Psoas muscle (tissue), 8 donors: Measurements from ENCODE around the gene STAMBPL1. TPM values are rescaled to one million over a fixed set of nuclear protein-coding genes. Genes with fewer than 3 reads are reported as not detected.

Experiments used
- ATAC-seq, 4 donors: fragments of 200-7000 bp; cut with Tn5 transposase; one replicate each; pipeline ENCODE4 v1.9.1; 2020; ENCODE audit warnings: moderate library complexity in 3 of 4, mild to moderate bottlenecking in 2 of 4
- DNase-seq, 2 donors: peaks; one replicate each; pipeline ENCODE4 v3.0.0-alpha.2; 2020
- H3K27ac ChIP-seq: fragments of 200-600 bp; one replicate; pipeline ENCODE4 v1.8.0; 2022
- H3K27me3 ChIP-seq, 3 donors: fragments of 200-600 bp in 1 of 3; one replicate each; pipeline versions ENCODE4 v1.6.1 to v1.8.0; 2013 to 2022; ENCODE audit warnings: low read length in 2 of 3, mild to moderate bottlenecking in 2 of 3, moderate library complexity in 1 of 3; ENCODE audit not compliant: insufficient read depth in 3 of 3
- H3K36me3 ChIP-seq, 2 donors: fragments of 200-600 bp in 1 of 2; one replicate each; pipeline versions ENCODE4 v1.6.1 to v1.8.0; 2013 to 2022; ENCODE audit warnings: low read depth in 1 of 2, mild to moderate bottlenecking in 1 of 2, moderate library complexity in 1 of 2; ENCODE audit not compliant: insufficient read depth in 1 of 2
- H3K4me1 ChIP-seq: fragments of 200-600 bp; one replicate; pipeline ENCODE4 v1.8.0; 2022
- H3K4me3 ChIP-seq: fragments of 200-600 bp; one replicate; pipeline ENCODE4 v1.8.0; 2022; ENCODE audit warnings: mild to moderate bottlenecking
- H3K9me3 ChIP-seq: fragments of 200-600 bp; one replicate; pipeline ENCODE4 v1.8.0; 2022
- WGBS, 3 donors: extraction: QIAGEN DNeasy Blood & Tissue Kit; methylation state at CpG; one replicate each; pipeline versions ENCODE4 v1.1.6 to v1.1.7; 2013; 5-methylcytosine and 5-hydroxymethylcytosine counted together
- intact Hi-C, 2 donors: fragments of 100-400 bp; cut with DNase I; formaldehyde crosslinking; loops; one replicate each; pipeline versions ENCODE4 v1.11.0 to v1.14.2; 2022
- polyA plus RNA-seq, 3 donors: library from polyadenylated mRNA; stranded (reverse); fragments of 200-250 nt; gene quantifications; one replicate each; pipeline ENCODE4 v1.2.3, GENCODE V29; 2013
- total RNA-seq, 4 donors: library from RNA; stranded (reverse); fragmentation: NEBNext Ultra II Directional in 2 of 4; extraction: Animal tissue kit (Norgen Biotek cat#: 25700) in 2 of 4; gene quantifications; one replicate each; pipeline versions ENCODE4 v1.2.1 to v1.2.4, GENCODE V29; 2021 to 2023
- TF ChIP-seq, protein P1 (sequence below): fragments of 200-600 bp; IDR thresholded peaks from one replicate; pipeline ENCODE4 v1.8.0; 2022; ENCODE audit warnings: antibody characterized with exemption
- donor health status: healthy with polysubstance abuse.
- donor health status: DM: no; HTN: no; CAD: no; lungs with moderate emphysema.
- donor health status: Bipolar disorder and iron deficiency.
- donor health status: healthy.
- donor health status: DM: yes; HTN: yes; CAD: no.
- donor health status: DM: no; HTN: no; CAD: no.
- donor health status: DM: no; HTN: no; CAD: no.
- donor health status: DM: yes; HTN: yes; CAD: no.

Gene STAMBPL1
- total and polyA plus RNA-seq, 7 donors = 0.23 to 1.4 (median 0.92) TPM

DNA sequence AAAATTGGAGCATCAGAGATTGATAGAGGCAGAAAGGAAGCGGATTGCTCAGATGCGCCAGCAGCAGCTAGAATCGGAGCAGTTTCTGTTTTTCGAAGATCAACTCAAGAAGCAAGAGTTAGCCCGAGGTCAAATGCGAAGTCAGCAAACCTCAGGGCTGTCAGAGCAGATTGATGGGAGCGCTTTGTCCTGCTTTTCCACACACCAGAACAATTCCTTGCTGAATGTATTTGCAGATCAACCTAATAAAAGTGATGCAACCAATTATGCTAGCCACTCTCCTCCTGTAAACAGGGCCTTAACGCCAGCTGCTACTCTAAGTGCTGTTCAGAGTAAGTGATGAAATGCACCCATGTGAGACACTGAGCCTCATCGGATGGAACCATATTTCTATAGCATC is 33.1 kb downstream of the STAMBPL1 start:
- DNase-seq = no peak
- Histone ChIP-seq H3K4me3 (no peak overlapping the region), H3K4me1 (no peaks in the 10 kb centered on the region), H3K27ac (no peak overlapping the region), H3K36me3 (no peaks in the 10 kb centered on the region), H3K27me3 (no peaks in the 10 kb centered on the region), H3K9me3 (no peaks in the 10 kb centered on the region)
- WGBS, 3 donors = 41 to 63% (median 45%) methylated on average over 9 of the region's 9 CpGs
- intact Hi-C loops = no loop called here
- ATAC-seq = peak in 2 of 4 donors; percentile 27 to 57
- TF ChIP-seq, protein P1, sequence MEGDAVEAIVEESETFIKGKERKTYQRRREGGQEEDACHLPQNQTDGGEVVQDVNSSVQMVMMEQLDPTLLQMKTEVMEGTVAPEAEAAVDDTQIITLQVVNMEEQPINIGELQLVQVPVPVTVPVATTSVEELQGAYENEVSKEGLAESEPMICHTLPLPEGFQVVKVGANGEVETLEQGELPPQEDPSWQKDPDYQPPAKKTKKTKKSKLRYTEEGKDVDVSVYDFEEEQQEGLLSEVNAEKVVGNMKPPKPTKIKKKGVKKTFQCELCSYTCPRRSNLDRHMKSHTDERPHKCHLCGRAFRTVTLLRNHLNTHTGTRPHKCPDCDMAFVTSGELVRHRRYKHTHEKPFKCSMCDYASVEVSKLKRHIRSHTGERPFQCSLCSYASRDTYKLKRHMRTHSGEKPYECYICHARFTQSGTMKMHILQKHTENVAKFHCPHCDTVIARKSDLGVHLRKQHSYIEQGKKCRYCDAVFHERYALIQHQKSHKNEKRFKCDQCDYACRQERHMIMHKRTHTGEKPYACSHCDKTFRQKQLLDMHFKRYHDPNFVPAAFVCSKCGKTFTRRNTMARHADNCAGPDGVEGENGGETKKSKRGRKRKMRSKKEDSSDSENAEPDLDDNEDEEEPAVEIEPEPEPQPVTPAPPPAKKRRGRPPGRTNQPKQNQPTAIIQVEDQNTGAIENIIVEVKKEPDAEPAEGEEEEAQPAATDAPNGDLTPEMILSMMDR = no peak

DNA sequence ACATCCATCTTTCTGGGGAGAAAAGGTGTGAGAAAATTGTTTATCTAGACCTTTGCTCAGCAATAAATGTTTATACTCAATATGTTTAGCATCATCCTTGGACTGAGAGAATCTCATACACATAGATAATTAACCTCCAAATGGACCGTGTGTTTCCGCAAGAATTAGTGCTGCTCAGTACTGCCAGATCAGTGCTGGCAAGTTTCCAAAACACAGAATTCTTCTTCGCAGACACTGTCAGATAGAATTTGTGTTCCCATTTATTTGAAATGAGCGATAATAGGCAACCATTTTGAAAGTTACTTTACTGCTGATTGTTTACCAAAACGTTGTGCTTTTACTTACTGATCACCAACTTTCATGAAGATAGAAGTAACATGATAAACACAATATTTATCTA is 33.7 kb downstream of the STAMBPL1 start:
- Histone ChIP-seq H3K27ac (peak overlapping the region; percentile 7), H3K27me3 (no peaks in the 10 kb centered on the region), H3K4me1 (no peaks in the 10 kb centered on the region), H3K4me3 (no peak overlapping the region), H3K36me3 (no peaks in the 10 kb centered on the region), H3K9me3 (no peaks in the 10 kb centered on the region)
- intact Hi-C loops = no loop called here
- TF ChIP-seq, protein P1 = no peak
- WGBS, 3 donors = 26 to 32% (median 30%) methylated on average over 5 of the region's 5 CpGs
- DNase-seq = no peak
- no peak for ATAC-seq

DNA sequence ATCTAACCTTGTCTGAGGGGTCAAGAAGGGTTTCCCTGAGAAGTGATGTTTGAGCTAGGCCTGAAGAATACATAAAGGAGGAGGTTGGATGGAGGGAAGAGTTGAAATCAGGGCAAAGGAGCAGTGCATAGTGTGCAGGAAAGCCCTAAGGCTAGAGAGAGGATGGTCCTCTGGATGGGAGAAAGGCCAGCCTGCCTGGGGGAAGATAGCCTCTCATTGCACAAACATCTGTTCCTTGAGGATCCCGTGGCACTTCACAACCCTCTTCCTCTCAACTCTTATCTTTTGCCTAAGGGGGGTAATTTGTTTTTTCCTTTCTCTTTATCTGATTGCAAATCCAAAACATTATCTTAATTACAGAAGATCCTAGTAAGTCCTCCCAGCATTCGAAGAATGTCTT is 35.7 kb downstream of the STAMBPL1 start:
- H3K27ac ChIP-seq = no peak overlapping the region
- H3K27me3 ChIP-seq = no peaks in the 10 kb centered on the region
- no peaks in the 10 kb centered on the region for H3K4me1 ChIP-seq
- no peak for DNase-seq
- no peak for ATAC-seq
- H3K9me3 ChIP-seq = no peaks in the 10 kb centered on the region
- H3K4me3 ChIP-seq = no peak overlapping the region
- intact Hi-C loops = no loop called here
- 77 to 81% (median 79%) methylated on average over 2 of the region's 2 CpGs for WGBS, 3 donors
- no peaks in the 10 kb centered on the region for H3K36me3 ChIP-seq
- TF ChIP-seq, protein P1 = no peak

DNA sequence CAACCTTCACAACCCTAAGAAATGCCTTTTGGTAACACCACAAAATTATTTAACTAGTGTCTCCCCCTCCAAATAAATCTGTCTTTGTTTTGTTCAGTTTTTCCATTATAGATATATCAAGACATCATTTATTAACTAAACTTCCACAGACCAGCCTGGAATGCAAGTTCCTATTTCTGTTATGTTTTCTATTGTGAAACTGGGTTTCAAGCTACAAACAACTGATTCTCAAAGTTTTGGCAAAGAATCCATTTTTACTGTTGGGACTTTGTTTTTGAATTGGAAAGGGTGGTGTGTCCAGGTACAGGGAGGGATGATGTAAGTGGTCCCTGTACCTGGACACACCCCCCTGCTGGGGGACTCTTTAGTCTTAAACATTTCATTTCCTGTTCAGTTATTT is 36.2 kb downstream of the STAMBPL1 start:
- Histone ChIP-seq H3K27ac (no peak overlapping the region), H3K4me1 (no peaks in the 10 kb centered on the region), H3K4me3 (no peak overlapping the region), H3K27me3 (no peaks in the 10 kb centered on the region), H3K9me3 (no peaks in the 10 kb centered on the region), H3K36me3 (no peaks in the 10 kb centered on the region)
- intact Hi-C loops = no loop called here
- no peak for ATAC-seq
- TF ChIP-seq, protein P1 = no peak
- DNase-seq = no peak

DNA sequence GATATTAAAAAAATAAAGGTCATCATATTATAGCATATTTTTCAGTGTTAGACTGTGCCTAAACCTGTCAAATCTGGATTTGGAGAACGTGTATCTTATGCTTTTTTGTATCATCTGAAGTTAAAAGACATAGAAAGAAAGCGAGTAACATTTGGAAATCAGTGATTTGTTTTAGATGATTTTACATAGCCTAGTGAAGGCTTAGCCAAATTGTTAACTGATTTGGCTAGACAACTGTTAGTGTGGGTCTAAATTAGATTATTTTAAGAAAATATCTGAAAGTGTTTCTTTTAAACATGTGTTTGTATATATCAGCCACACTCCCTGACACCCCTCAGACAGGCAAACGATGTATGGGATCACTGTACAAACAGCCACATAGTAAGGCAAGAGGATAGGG is 36.9 kb downstream of the STAMBPL1 start:
- Histone ChIP-seq H3K4me1 (no peaks in the 10 kb centered on the region), H3K36me3 (no peaks in the 10 kb centered on the region), H3K27ac (no peak overlapping the region), H3K4me3 (no peak overlapping the region), H3K27me3 (no peaks in the 10 kb centered on the region), H3K9me3 (no peaks in the 10 kb centered on the region)
- DNase-seq = no peak
- WGBS, 3 donors = 75 to 88% (median 84%) methylated on average over 3 of the region's 3 CpGs
- intact Hi-C loops = no loop called here
- TF ChIP-seq, protein P1 = no peak
- no peak for ATAC-seq
